Stimulated activated CD8-positive, alpha-beta memory T cell treated with anti-CD3 and anti-CD28 coated beads, Interleukin-4, amount 100 ng/mL, for 4 hours (primary cell): ENCODE results near the gene PRLR.

Experiments used
- DNase-seq, 2 donors: peaks; one replicate each; pipeline ENCODE4 v3.0.0-alpha.2; 2020; ENCODE audit warnings: low read depth in 2 of 2, low spot score in 1 of 2

PRLR gene

DNA sequence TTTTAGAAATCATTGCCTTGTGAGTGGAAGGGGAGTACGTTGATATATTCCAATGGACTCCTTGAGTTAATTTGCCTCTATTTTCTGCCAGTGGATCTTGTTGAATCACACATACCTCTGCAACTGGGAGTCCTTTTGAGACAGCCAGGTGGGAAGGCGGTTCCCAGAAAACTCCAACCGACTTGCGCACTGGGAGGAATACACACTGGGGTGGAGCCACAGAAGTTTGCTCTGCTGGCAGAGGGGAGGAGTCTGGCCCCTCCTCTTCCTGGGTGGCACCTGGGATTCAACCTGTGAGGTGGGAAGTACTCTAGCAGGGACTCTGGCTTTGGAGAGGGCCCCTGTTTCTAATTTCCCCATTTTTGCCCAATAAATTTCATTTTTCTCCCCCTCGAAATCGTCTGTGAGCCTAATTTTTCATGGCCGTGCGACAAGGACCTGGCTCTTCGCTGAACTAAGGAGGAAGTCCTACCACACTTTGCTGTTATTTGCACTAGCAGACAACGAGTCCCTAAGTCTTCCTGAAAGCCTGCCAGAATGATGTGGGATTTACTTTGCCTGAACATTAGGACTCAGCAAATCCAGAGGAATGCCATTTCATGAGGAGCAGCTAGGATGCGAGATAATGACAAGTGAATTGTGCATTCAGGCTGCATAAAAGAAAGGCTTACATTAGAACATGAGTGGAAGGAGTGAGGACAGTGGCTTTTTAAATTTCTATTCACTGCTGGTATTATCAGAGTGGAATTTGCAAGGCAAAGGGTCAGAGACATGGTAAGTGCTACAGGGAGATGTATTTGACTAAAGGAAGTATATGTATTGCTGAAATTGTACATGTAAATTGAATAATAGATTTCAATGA, 67.2 kb downstream of the PRLR start:
- DNase-seq, result no peak

DNA sequence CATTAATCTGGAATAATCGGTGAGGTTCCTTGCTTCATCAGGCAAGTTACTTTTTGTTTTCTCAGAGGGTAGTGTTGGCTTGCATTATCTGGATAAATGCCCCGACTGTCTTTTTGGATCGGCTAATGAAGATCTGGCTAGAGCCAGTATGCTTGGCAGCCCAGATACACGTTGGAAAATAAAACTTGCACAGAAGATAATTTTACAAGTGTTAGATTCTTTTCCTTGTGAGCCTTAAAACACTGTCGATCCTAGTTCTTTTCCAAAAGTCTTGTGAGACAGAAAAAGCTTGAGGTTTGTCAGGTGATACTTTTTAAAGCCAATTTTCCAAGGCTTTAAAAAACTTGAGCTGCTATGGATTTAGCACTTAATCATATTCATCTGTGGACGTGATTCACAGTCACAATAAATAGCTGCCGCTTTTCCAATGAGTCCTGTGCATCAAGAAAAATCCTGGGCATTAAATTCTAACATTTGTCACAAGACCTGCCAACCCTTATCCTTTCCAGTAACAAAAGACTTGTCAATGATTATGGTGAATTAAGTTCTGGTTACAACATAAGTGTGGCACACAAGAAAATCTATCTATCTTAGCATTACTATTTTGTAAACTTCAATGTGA, 68.5 kb downstream of the PRLR start:
- no peak for DNase-seq

DNA sequence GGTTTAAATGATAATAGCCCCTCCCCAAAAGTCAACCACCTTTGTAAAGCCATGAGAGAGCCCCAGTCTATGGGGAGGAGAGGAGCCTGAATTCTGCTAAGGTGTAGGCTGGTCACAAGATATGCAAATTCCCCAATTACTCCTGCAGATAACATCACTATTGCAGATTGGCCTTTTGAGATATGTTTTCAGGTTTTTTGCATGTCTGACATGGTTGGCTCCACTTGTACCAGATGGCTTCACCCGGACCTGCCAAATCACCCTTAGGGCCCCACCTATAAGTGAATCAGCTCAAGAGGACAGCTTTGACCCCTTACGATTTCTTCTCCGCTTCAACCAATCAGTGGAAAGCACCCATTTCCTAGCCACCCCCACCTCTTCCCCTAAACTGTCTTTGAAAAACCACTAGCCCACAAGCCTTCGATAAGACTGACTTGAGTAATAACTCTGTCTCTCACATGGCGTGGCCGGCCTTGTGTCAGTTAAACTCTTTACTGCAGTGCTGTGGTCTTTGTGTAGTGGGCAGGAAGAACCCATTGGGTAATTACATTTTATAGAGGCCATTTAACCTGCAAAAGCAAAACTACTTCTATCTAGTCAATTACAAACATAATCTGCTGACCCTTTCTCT, 69.7 kb downstream of the PRLR start:
- no peak for DNase-seq

DNA sequence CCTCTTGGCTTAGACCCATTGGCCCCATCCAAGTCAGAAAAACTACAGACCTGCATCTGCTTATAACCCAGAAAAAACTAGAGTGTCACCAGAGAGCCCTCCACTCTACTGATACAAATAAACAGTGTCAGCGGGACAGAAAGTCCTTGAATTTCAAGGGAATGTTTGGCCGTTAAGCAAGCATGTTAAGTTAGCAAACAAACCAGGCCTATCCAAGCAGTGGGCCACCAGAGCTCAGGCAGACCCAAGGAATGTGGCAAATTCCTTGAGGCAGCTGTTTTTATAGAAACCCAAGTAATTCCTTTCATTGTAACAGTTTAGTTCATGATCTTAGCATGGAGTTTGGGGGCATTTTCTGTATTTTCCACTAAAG, 70.9 kb downstream of the PRLR start:
- no peak for DNase-seq

DNA sequence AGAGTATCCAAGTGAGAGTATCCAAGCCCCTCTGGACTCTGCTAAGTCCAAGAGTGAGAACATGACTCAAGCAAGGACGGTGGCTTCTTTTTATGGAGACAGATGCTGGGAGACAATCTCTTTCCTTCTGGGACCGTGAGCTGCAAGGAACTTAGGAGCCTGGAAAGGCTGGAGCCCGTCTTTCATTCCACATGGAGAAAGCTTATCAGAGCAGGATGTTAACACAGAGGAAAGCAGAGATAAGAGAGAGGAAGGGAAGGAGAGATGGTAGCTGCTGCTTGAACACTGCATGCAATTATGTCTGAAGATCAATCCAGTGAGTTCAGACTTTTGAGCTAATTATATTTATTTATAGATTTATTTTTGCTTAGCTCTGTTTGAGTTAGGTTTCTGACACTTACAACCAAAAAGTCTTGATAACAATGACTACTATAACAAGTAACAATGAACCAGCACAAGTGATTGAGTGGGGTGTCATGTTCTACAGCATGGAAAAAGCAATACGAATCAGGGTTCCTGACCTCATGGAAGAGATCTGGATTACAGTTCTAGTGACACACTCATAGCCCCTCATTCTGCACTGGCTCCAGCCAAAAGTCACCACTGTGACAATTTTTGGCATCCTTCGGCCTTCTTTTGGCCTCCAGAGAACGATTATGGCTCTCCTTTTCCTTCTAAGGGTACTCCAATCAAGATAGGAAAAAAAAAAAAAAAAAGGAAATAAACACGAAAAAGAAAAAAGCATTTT, 71.5 kb downstream of the PRLR start:
- DNase-seq, result no peak

DNA sequence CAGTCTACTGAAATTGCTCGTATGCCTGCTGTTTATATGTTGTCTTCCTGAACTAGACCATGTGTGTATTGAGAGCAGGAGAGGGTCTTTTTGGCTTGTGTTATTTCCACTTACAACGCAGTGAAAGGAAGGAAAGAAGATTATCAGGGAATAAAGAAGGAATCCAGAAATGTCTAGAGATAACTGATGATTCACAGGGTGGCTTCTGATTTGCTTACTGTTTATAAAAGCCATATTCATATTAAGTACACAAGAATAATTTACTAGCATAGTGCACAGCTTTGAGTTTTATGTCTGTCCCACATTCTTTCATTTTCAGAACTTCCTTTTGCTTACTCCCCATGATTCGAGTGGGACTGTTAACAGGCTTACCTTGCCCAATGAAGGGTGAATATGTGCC, 72.1 kb downstream of the PRLR start:
- DNase-seq, result no peak

DNA sequence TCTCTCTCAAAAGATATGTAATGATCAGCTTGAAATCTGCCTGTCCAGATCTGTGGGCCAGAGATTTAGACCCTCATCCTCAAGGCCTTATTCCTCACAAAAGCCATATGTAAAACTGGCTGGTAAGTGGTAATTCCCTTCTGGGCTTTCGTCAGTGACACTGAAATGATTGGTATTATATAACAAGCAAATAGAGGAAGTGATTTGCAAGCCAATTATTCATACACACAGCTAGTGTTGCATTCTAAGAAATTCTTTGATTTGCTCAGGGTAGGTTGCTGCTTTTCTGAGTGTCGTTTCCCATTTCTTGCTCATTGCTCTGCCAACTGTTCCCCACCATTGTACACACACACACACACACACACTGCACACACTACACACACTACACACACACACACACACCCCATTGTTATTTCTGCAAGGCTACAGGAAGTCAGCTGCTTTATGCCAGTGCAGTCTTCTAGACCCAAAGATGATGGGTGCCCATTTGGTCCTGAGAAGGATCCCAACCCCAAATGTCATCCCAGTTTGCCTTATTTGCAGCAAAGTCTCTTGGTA, 76.8 kb downstream of the PRLR start:
- no peak for DNase-seq

DNA sequence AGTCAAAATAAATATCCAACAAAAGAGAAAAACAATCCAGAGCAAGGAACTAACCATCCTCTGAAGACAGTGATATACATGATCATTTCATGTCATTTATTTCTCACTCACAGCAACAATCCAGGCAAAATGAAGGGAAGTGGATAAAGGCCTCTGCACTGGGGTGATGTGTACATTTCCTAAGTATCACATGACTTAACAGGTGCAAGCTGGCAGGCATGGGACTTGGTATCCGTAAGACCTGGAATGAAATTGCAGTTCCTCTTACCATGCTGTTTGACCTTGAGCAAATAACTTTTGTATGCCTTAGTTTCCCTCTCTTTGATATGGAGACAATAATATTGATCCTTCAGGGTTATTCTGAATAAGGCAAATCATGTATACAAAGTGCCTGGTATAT, 77.6 kb downstream of the PRLR start:
- no peak for DNase-seq

DNA sequence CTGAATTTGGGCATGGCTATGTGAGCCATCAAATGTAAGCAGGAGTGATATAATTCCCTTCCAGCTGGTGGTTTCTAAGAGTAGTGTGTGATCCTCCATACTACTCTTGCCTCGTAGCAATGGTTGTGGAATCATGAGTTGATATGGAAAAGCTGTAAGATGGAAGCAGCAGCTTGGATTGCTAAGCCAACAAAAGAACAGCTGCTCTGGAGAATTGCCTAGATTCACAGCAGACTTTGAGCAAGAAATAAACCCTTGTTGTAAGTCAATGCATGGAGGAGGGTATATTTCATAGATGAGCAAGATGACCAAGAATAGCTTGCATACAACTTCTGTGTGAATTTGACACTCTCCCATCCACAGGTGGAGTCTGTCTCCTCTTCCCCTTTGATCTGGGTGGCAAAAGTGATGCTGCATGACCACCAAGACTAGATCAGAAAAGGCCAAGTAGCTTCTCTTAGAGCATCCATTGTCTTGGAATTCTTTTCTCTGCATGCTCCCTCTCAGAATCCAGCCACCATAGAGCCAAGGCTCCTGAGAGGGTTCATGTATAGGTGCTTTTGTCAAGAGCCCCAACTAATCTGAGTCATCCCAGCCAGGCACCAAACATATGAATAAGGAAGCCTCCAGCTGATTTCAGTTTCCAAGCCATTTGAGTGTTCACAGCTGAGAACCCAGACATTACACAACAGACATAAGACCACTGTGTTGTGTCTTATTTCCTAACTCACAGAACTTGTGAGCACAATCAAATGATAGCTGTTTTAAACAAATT, 79.0 kb downstream of the PRLR start:
- no peak for DNase-seq

DNA sequence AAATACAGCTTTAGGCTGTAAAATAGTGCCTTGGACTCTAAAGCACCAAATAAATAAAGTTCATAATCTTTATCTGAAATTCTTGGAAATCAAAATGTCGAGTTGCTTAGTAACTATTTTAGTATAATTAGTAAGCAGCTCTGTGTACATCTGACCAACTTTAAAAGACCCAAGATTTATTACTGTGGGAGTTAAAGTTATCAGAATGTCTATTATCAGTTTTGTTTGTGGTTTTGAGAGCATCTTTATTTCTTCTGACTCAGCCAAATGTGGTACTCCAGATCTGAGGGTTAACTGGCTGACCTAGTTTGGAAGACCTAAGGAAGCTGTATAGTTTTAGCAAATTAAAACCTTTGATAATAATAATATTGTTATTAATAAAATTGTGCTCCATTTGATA, 81.2 kb downstream of the PRLR start:
- DNase-seq, result no peak

DNA sequence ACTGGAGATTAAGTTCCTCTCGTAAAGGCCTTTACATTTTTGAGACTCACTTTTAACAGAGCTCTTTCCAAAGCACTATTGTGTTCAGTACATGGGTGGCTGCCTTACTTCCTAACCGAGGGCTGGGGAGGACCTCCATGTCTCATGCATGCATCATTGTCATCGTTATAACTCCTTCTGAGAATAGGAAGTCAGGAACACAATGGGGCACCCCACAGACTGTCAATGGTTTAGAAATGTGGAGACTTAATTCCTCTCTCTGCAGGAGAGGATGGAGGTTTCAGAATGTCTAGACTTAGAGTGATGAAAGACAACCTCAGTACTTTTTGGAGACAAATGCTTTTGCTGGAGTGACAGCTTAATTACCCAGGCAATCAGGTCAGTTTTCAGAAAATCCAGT, 83.9 kb downstream of the PRLR start:
- no peak for DNase-seq

DNA sequence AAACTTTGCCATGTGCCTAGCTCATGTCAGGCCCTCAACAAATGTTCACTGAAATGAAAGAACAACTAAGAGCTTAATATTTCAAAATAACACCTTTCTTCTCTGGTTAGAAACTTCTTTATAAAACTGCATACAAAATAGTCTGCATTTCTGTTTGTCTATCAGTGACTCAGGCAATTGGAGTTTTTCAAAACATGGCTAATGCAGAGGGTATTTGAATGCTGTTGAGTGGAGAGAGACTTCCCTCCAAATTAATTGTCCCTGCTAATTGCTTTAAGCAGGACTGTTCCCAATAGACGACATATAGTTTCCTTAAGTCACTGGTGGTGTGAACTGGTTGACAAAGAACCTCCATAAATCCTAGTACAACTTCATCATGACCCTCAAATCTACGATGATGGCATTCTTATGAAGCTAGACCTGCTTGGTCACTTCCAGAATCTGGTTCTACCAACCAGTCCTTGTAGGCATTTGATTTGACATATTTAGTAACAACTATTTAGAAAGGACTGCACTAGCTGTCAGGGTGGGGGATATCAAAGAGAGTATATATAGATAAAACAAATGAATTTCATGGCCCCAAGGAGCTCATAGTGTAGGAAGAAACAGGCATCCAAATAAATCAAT, 84.5 kb downstream of the PRLR start:
- DNase-seq, result no peak

DNA sequence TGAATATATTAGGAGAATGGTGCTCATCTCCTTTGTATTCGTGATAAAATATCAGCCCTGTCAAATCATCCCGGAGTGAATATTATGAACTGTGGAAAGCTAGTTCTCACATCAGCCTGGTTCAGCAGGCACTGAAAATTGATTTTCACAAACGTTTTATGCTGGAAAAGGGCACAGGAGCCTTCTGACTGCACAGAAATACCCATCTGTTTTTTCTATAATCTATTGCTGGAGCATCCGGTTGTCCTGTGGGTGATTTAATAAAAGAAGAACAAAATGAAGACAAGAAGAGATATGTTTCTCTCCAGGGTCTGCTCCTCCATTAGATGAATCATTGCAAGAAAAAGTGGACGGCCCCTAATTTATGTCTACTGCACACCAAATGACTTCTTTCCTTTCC, 85.3 kb downstream of the PRLR start:
- DNase-seq, result no peak

DNA sequence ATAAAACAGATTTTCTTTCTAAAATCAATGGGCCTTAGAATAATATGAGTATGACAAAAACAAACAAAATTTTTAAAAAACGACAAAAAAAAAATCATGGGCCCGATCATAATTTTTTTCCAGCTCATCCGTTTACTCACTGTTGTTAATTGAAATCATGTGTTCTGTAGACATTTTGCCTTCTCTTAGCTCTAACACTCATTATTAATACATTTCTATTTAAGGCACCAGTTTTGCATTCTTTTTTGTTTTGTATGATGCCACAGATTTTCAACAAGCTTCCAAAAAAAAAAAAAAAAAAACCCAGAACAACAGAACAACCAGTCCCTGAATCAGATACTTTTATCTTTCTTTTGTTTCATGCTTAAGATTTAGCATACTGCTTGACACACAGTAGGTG, 86.4 kb downstream of the PRLR start:
- no peak for DNase-seq

DNA sequence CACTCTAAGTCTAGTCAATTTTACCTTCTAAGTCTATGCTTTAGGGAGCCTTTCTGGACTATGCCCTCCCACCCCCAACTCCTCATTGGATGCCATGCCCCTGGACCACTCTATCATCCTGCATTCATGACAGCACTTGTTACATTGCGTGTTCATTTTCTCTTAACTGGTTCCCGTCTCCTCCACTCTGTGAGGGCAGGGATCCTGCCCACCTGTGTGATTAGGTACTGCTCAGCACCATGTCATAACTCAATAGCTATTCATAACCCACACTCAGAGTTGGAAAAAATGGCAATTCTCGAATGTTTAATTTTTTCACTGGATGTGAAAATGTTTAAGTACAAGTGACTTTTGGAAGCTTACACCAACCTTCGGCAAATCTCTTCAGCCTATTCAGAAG, 88.5 kb downstream of the PRLR start:
- no peak for DNase-seq

DNA sequence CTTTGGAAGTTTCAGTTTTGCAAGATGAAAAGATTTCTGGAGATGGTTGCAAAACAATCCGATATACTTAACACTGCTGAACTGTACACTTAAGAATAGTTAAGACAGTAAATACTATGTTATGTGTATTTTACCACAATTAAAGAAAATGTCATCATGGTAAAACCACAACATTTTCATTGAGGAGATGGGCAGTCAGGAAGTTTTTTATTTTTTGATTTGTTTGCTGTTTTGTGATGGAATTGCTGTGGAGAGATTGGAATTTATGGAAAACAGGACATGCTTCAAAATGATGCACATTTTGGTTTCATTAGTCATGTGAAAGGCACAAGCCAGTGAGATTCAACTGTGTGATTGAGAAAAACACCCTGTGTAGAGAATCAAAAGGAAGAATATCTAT, 92.1 kb downstream of the PRLR start:
- DNase-seq, result no peak

DNA sequence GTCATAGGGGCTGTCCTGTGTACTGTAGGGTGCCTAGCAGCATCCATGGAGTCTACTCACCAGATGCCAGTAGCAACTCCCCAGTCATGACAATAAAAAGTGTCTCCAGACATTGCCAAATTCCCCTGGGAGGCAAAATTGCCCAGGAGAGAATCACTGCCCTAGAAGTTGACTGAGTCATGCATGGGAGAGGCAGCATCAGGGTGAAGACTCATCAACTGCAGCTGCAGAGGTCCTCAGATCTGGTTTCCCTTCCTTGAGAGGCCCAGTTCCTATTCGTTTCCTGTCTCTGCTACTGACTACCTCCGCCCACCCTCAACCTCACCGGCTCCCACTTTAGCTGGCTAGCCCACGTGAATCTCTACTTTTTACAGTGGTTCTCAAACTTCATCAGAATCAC, 93.9 kb downstream of the PRLR start:
- no peak for DNase-seq

DNA sequence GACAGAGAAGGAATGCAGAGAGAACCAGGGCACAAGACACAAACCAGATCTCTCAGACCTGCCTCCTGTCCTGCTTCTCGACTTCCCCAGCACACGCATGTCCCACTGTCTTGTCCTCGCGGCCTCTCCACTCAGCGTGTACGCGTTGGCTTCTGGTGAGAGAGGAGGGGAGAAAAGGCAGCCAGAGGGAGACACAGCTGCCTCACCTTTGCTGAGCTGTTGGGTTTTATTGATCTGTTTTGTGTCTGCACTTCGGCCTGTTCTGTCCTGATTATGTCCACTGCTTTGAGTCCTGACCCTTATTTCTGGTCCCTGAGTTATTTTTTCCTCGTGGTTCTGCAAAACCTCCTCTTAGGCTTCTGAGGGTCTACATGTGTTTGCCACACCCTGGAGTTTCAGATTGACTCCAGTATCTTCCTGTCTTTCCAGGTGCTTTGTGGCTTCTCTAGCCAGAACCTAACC, 95.0 kb downstream of the PRLR start:
- no peak for DNase-seq

DNA sequence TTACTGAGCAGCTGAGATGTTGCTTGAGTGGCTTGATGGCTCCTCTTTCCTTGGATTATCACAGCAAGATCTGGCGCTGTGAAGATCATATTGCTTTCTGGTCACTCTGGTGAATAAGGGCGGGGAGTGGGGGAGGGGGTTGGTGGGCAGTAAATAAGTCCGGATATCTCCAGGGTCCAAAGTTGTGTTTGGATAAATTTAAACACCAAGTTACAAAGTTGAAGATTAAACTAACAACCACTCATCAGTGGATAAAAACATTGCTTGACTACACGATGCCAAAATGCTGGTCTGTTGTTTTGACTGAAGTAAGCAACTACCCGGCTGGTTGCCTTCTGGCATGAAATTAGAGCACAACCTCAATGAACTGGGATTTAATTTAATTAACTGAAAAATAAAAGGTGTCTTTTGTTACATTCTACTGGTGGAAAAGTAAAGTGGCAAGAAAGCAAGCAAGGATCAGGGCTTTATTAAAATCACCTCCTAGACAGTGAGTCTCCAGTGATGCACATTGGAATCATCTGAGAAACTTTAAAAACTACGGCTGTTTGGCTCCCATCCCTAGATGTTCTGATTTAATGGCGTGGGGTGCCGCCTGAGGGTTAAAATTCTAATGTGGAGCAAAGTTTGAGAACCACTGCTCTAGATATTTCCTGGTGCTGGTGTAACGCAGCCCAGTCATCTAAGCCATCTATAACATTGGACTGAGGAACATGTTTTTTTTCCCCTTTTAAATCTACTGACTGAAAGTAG, 95.8 kb downstream of the PRLR start:
- DNase-seq, result no peak
